H1 (cell line): ENCODE results near the gene UNC119B. TPM values are rescaled to one million over a fixed set of nuclear protein-coding genes. Genes with fewer than 3 reads are reported as not detected.

Experiments
- CTCF ChIA-PET: fragments of 300-600 bp; sonication (Branson Sonifier 250); formaldehyde crosslinking; loops from one replicate; lab custom pipeline; 2021; ENCODE audit not compliant: partially characterized antibody; lab: Charles Lee
- POLR2A ChIA-PET: fragments of 300-600 bp; sonication (Branson Sonifier 250); formaldehyde crosslinking; loops from one replicate; lab custom pipeline; 2021; ENCODE audit warnings: inconsistent platforms; ENCODE audit not compliant: partially characterized antibody; lab: Charles Lee
- DNase-seq, 2 experiments: peaks; one replicate each; pipeline versions ENCODE4 v3.0.0 to v3.0.0-alpha.2; 2010 to 2022; ENCODE audit warnings: low spot score in 2 of 2, low read depth in 1 of 2, mixed read lengths in 1 of 2
- FAIRE-seq: peaks from 2 replicates; lab custom pipeline; 2011; peaks lifted over from hg19 to GRCh38; lab: Jason Lieb, UNC
- H2AFZ ChIP-seq: 2 replicates; pipeline ENCODE4 v1.8.1; 2012; ENCODE audit warnings: low read length, inconsistent platforms
- H2AK5ac ChIP-seq: 2 replicates; pipeline ENCODE4 v1.6.1; 2013; ENCODE audit warnings: low read depth, low read length
- H2BK120ac ChIP-seq: replicated peaks from 2 replicates; pipeline ENCODE3; 2013; ENCODE audit warnings: low read depth, low read length, inconsistent platforms
- H2BK12ac ChIP-seq: 2 replicates; pipeline ENCODE4 v1.6.1; 2013; ENCODE audit warnings: low read depth, low read length
- H2BK15ac ChIP-seq: 2 replicates; pipeline ENCODE4 v1.6.1; 2013; ENCODE audit warnings: low read length
- H2BK20ac ChIP-seq: 2 replicates; pipeline ENCODE4 v1.6.1; 2013; ENCODE audit warnings: low read length
- H2BK5ac ChIP-seq: 2 replicates; pipeline ENCODE4 v1.6.1; 2013; ENCODE audit warnings: low read depth, low read length
- H3K14ac ChIP-seq: 2 replicates; pipeline ENCODE4 v1.6.1; 2013; ENCODE audit warnings: inconsistent platforms; ENCODE audit not compliant: insufficient read length
- H3K18ac ChIP-seq: 2 replicates; pipeline ENCODE4 v1.6.1; 2013; ENCODE audit warnings: low read length; ENCODE audit errors: extremely low read depth
- H3K23ac ChIP-seq: 2 replicates; pipeline ENCODE4 v1.6.1; 2013; ENCODE audit warnings: inconsistent platforms; ENCODE audit not compliant: insufficient read length
- H3K23me2 ChIP-seq: 2 replicates; pipeline ENCODE4 v1.6.1; 2013; ENCODE audit warnings: low read depth, low read length
- H3K27ac ChIP-seq: 2 replicates; pipeline ENCODE4 v1.6.1; 2011; ENCODE audit warnings: low read depth, low read length, inconsistent platforms
- H3K27me3 ChIP-seq, 4 experiments: replicated peaks in 1 of 4; 1 replicate in 1 of 4; 2 replicates in 3 of 4; pipeline versions ENCODE4 v1.6.1 to v1.8.1; 2011 to 2013; ENCODE audit warnings: low read length in 3 of 4, mild to moderate bottlenecking in 3 of 4, inconsistent platforms in 2 of 4, mixed read lengths in 2 of 4, moderate library complexity in 1 of 4; ENCODE audit not compliant: control insufficient read depth in 3 of 4, insufficient read depth in 3 of 4; ENCODE audit errors: extremely low read depth in 1 of 4
- H3K36me3 ChIP-seq, 4 experiments: 2 replicates each; pipeline versions ENCODE4 v1.6.1 to v1.8.1; 2011 to 2013; ENCODE audit warnings: mild to moderate bottlenecking in 4 of 4, low read length in 3 of 4, moderate library complexity in 2 of 4, control low read depth in 1 of 4, inconsistent platforms in 1 of 4; ENCODE audit not compliant: insufficient read depth in 4 of 4, control insufficient read depth in 2 of 4
- H3K4ac ChIP-seq: replicated peaks from 2 replicates; pipeline ENCODE3; 2013; ENCODE audit warnings: low read length, low read depth, mixed read lengths, inconsistent platforms; ENCODE audit not compliant: insufficient read length
- H3K4me1 ChIP-seq, 4 experiments: replicated peaks in 1 of 4; 1 replicate in 1 of 4; 2 replicates in 3 of 4; pipeline versions ENCODE4 v1.6.1 to v1.8.1; 2011 to 2013; ENCODE audit warnings: low read length in 3 of 4, inconsistent platforms in 2 of 4, mixed read lengths in 1 of 4; ENCODE audit not compliant: insufficient read depth in 4 of 4, control insufficient read depth in 3 of 4
- H3K4me2 ChIP-seq, 2 experiments: 2 replicates each; pipeline versions ENCODE4 v1.6.1 to v1.8.1; 2011 to 2013; ENCODE audit warnings: low read depth in 2 of 2, low read length in 2 of 2, control low read depth in 1 of 2, inconsistent platforms in 1 of 2, mild to moderate bottlenecking in 1 of 2; ENCODE audit not compliant: insufficient read depth in 1 of 2
- H3K4me3 ChIP-seq, 4 experiments: fragments of 200-600, 300-600 bp in 1 of 4; sonication (generic), shearing (Covaris generic), sonication (Bioruptor Twin) in 1 of 4; 2 replicates each; pipeline versions ENCODE4 v1.5.1 to v1.8.1; 2011 to 2016; ENCODE audit warnings: low read length in 4 of 4, low read depth in 3 of 4, control low read depth in 2 of 4, inconsistent platforms in 2 of 4, mild to moderate bottlenecking in 2 of 4, mixed read lengths in 1 of 4, moderate library complexity in 1 of 4; ENCODE audit not compliant: insufficient read depth in 2 of 4; ENCODE audit errors: extremely low read depth in 1 of 4
- H3K56ac ChIP-seq: replicated peaks from 2 replicates; pipeline ENCODE3; 2013; ENCODE audit warnings: low read depth, mild to moderate bottlenecking, mixed read lengths, low read length, inconsistent platforms; ENCODE audit not compliant: insufficient read length
- H3K79me1 ChIP-seq: 2 replicates; pipeline ENCODE4 v1.6.1; 2013; ENCODE audit warnings: low read depth, low read length, control low read depth
- H3K79me2 ChIP-seq, 2 experiments: 2 replicates each; pipeline versions ENCODE4 v1.6.1 to v1.8.1; 2012 to 2013; ENCODE audit warnings: low read length in 2 of 2, mild to moderate bottlenecking in 2 of 2, inconsistent platforms in 1 of 2; ENCODE audit not compliant: insufficient read depth in 2 of 2, control insufficient read depth in 1 of 2
- H3K9ac ChIP-seq, 4 experiments: replicated peaks in 1 of 4; 1 replicate in 1 of 4; 2 replicates in 3 of 4; pipeline versions ENCODE4 v1.6.1 to v1.8.1; 2011 to 2013; ENCODE audit warnings: low read depth in 3 of 4, low read length in 3 of 4, control low read depth in 2 of 4, mild to moderate bottlenecking in 2 of 4, moderate library complexity in 2 of 4, inconsistent platforms in 1 of 4; ENCODE audit errors: extremely low read depth in 1 of 4
- H3K9me3 ChIP-seq, 2 experiments: 2 replicates each; pipeline versions ENCODE4 v1.6.1 to v1.8.1; 2012 to 2013; ENCODE audit warnings: mild to moderate bottlenecking in 2 of 2, moderate library complexity in 2 of 2, control low read depth in 1 of 2, inconsistent platforms in 1 of 2, low read depth in 1 of 2, low read length in 1 of 2, mixed read lengths in 1 of 2; ENCODE audit not compliant: insufficient read depth in 2 of 2
- H4K20me1 ChIP-seq, 2 experiments: replicated peaks in 1 of 2; 2 replicates each; pipeline versions ENCODE3 to v1.8.1; 2011 to 2013; ENCODE audit warnings: inconsistent platforms in 2 of 2, low read length in 2 of 2, mild to moderate bottlenecking in 1 of 2; ENCODE audit not compliant: insufficient read depth in 2 of 2, control insufficient read depth in 1 of 2
- H4K5ac ChIP-seq: 2 replicates; pipeline ENCODE4 v1.6.1; 2013; ENCODE audit warnings: low read length, low read depth, mixed read lengths, inconsistent platforms; ENCODE audit not compliant: insufficient read length
- H4K8ac ChIP-seq: 2 replicates; pipeline ENCODE4 v1.8.0; 2013; ENCODE audit warnings: mild to moderate bottlenecking, moderate library complexity, low read length, inconsistent platforms; ENCODE audit not compliant: insufficient read depth; ENCODE audit errors: extremely low read depth
- H4K91ac ChIP-seq: replicated peaks from 2 replicates; pipeline ENCODE3; 2013; ENCODE audit warnings: low read length, mixed read lengths, inconsistent platforms; ENCODE audit not compliant: insufficient read length
- RNF2 ChIP-seq: fragments of 200-900, 300-1000 bp; sonication (generic); IDR thresholded peaks from 2 replicates; pipeline ENCODE4 v1.7.1; 2016; ENCODE audit warnings: borderline replicate concordance, low read depth, mild to moderate bottlenecking, antibody characterized with exemption, low read length; ENCODE audit not compliant: poor library complexity, severe bottlenecking; ENCODE audit errors: missing control alignments
- WGBS, 2 experiments: shearing (Covaris generic) in 1 of 2; methylation state at CpG; one replicate each; pipeline versions ENCODE4 v1.1.6 to v1.1.7; 2013 to 2015; ENCODE audit warnings: low lambda C conversion rate in 2 of 2, mixed read lengths in 2 of 2, inconsistent platforms in 1 of 2, low coverage in 1 of 2, missing lambda C conversion rate in 1 of 2; ENCODE audit not compliant: insufficient replicate concordance in 2 of 2, insufficient coverage in 1 of 2, insufficient read length in 1 of 2; ENCODE audit errors: extremely low coverage in 1 of 2, missing lambda C conversion rate in 1 of 2; 5-methylcytosine and 5-hydroxymethylcytosine counted together
- polyA plus RNA-seq, 7 experiments: library from polyadenylated mRNA; depleted of rRNA in 3 of 7; stranded (reverse) in 5 of 7; unstranded in 2 of 7; fragments of >200 nt in 5 of 7; fragments of 200-250 nt in 2 of 7; gene quantifications; 1 replicate in 5 of 7; 2 replicates in 1 of 7; 4 replicates in 1 of 7; pipeline versions ENCODE4 v1.2.1 to v1.2.3, GENCODE V29; 2011 to 2013; ENCODE audit warnings: missing spikeins in 2 of 7, mixed read lengths in 2 of 7
- total RNA-seq: library from RNA; stranded (reverse); fragmentation: NEBNext Ultra II Directional; extraction: Animal tissue kit (Norgen Biotek cat#: 25700); gene quantifications from 2 replicates; pipeline ENCODE4 v1.2.1, GENCODE V29; 2021

The UNC119B gene
- total and polyA plus RNA-seq, 2 of the 8 experiments (the other 6 are each of a cell fraction or from before 2014, with no cell fraction given) = 40.5 to 50.1 TPM

DNA sequence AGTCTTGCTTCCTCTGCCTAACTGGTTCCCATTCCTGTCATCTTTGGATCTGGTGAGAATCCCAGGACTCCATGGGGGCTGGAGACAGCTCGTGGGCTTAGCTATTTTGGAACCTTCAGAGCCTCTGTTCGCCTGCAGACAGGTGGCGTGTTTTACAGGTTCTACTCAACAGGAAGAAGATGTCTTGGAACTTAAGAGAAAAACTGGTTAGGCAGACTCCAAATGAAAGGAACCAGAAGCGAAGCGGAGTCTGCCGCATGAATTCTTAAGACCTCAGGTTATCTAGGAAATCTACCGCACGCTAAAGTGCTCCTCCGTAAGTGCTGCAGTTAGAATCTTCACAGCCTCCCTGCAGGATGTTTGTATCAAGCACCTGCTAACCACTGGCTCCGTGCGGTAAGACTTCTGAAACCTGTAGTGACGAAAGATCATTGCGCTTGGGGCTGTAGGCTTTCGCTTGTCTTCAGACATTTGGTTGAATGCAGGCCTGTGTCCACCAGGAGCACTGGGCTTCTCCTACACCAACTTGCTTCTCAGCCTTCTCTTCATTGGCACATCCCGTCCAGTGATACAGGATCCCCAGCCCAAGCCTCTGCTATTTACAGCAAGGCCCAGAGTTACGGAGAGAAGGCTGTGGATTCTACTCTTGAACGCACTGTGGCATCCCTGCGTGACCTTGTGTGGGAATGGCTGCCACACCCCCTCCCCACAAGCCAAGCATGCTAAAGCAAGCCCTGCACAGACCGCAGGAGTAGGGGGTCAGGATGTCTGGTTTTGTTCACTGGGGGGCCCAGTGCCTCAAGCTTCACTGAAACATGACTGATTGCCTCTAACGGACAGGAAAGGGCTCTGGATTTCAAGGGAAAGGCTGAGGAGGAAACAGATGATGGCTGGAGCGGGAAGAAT, 50.3 kb downstream of the UNC119B start:
- ChIA-PET CTCF (interaction anchor here (0.6 to 2.0 kb wide), 7 partner anchors 10 to 211 kb away, joined by 3 to 6 read pairs (median 3); no protein-coding TSS in a partner anchor), POLR2A (no interaction called here)
- Histone ChIP-seq H3K23ac (no peak overlapping the region), H2BK15ac (no peak overlapping the region), H3K4me1 (peaks cover 0 to 10% (median 4%) of the 10 kb centered on the region in 4 experiments; a peak in 4 of 7 replicates), H2BK12ac (no peak overlapping the region), H2AK5ac (no peak overlapping the region), H4K91ac (no peak overlapping the region), H3K14ac (no peak overlapping the region), H3K79me2 (no peaks in the 10 kb centered on the region), H3K23me2 (no peaks in the 10 kb centered on the region), H4K5ac (no peak overlapping the region), H2AFZ (no peak overlapping the region), H3K18ac (no peak overlapping the region), H3K56ac (no peak overlapping the region), H3K27ac (no peak overlapping the region), H3K9me3 (no peaks in the 10 kb centered on the region), H3K79me1 (no peaks in the 10 kb centered on the region), H3K4ac (no peak overlapping the region), H3K36me3 (peaks cover 0 to 25% (median 5%) of the 10 kb centered on the region in 4 experiments; a peak in 6 of 8 replicates), H3K27me3 (no peaks in the 10 kb centered on the region), H3K4me3 (no peak overlapping the region), H4K8ac (no peak overlapping the region), H4K20me1 (peaks cover 0 to 2% of the 10 kb centered on the region in 2 experiments), H2BK20ac (no peak overlapping the region), H3K9ac (no peak overlapping the region), H3K4me2 (no peak overlapping the region), H2BK120ac (no peak overlapping the region), H2BK5ac (no peak overlapping the region)
- DNase-seq (no peak), FAIRE-seq (no peak)
- no peak for TF ChIP-seq RNF2
- WGBS, 2 experiments = 91% methylated on average over 21 of the region's 21 CpGs; no CpG with 5 or more reads in 1 of the 2 experiments
